Measurements from ENCODE around the gene SEMA3C.

The SEMA3C gene

DNA sequence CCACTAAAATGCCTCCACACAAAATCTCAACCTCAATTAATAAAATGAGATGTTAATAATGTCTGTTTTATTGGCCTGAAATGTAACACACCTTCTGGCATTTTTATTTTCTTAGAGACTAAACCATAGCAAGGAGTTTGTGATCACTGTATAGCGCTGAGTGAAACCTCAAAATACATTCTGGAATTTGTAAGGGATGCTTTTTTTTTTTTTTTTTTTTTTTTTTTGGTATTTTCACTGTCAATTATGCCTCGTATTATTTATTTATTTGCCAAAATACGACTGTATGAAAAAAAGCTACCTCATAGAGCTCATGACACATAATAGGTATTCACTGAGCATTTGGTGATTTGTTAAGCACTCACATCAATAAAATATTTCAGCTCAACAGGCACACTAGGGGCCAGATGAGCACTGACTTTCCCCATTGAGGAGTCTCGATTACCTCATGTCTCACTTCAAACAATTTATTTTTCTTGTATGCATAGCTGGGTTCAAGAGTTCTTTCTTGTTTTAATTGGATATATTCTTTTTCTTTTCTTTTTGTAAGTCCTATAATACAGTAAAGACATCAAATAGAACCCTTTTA, 36.5 kb downstream of the SEMA3C start:
- Histone ChIP-seq H3K36me3 (ENCODE audit: insufficient read depth, low read length) (no peaks in the 10 kb centered on the region), H3K27me3 (ENCODE audit: control insufficient read depth in 1 of 2, insufficient read depth in 2 of 2, low read length in 2 of 2) (no peaks in the 10 kb centered on the region), H3K4me1 (ENCODE audit: insufficient read depth, low read length) (peaks cover 47% of the 10 kb centered on the region), H3K4me3 (ENCODE audit: low read depth in 1 of 2, low read length in 2 of 2) (no peak overlapping the region), H3K9ac (ENCODE audit: low read length) (no peak overlapping the region), H3K27ac (ENCODE audit: low read depth, low read length) (no peak overlapping the region), H3K9me3 (ENCODE audit: low read length) (no peaks in the 10 kb centered on the region)

DNA sequence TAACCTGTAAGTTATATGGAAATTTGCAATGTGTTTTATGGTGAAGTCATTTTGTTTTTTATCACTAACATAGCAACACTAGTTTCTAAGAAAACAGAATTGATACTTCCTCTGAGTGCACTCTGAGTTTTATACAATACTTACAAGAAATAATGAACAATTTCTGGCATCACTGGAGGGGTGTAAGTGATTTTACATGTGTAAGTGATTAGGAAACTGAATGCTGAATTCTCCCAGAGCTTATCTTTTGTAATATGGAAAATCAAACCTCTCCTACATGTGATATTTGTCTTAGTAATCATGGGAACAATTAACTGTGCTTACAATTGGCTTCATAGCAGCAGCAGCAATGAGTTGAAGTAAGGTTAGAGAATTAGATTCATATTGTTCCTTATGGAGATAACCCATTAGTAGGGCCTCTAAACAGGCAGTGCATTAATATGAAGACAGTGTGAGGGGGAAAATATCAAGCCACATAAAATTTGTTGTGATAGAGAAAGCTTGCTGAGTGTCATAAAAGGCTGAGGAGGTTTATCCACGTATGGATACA, 37.4 kb downstream of the SEMA3C start:
- Histone ChIP-seq H3K9me3 (ENCODE audit: low read length) (no peaks in the 10 kb centered on the region), H3K9ac (ENCODE audit: low read length) (no peak overlapping the region), H3K36me3 (ENCODE audit: insufficient read depth, low read length) (no peaks in the 10 kb centered on the region), H3K27me3 (ENCODE audit: control insufficient read depth in 1 of 2, insufficient read depth in 2 of 2, low read length in 2 of 2) (no peaks in the 10 kb centered on the region), H3K27ac (ENCODE audit: low read depth, low read length) (no peak overlapping the region), H3K4me1 (ENCODE audit: insufficient read depth, low read length) (peaks cover 54% of the 10 kb centered on the region), H3K4me3 (ENCODE audit: low read depth in 1 of 2, low read length in 2 of 2) (no peak overlapping the region)

DNA sequence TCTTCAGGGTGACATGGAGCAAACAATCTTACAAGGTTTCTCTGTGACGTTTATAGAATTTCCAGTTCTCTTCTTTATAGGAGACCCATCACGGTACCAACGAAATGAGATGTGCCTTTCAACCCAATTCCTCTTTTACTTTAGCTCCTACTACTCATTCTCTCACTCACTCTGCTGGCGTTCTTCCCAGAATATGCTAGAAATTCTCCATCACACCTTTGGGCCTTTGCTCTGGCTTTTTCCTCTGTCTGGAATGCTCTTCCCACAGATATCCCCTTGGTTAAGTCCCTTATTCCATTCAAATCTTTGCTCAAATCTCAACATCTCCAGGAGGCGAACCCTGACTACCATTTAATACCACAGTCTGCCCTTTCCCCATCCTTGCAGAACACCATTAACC, 39.0 kb downstream of the SEMA3C start:
- Histone ChIP-seq H3K36me3 (ENCODE audit: insufficient read depth, low read length) (no peaks in the 10 kb centered on the region), H3K9me3 (ENCODE audit: low read length) (no peaks in the 10 kb centered on the region), H3K27me3 (ENCODE audit: control insufficient read depth in 1 of 2, insufficient read depth in 2 of 2, low read length in 2 of 2) (no peaks in the 10 kb centered on the region), H3K4me1 (ENCODE audit: insufficient read depth, low read length) (peaks cover 43% of the 10 kb centered on the region), H3K9ac (ENCODE audit: low read length) (no peak overlapping the region), H3K4me3 (ENCODE audit: low read depth in 1 of 2, low read length in 2 of 2) (no peak overlapping the region), H3K27ac (ENCODE audit: low read depth, low read length) (no peak overlapping the region)

DNA sequence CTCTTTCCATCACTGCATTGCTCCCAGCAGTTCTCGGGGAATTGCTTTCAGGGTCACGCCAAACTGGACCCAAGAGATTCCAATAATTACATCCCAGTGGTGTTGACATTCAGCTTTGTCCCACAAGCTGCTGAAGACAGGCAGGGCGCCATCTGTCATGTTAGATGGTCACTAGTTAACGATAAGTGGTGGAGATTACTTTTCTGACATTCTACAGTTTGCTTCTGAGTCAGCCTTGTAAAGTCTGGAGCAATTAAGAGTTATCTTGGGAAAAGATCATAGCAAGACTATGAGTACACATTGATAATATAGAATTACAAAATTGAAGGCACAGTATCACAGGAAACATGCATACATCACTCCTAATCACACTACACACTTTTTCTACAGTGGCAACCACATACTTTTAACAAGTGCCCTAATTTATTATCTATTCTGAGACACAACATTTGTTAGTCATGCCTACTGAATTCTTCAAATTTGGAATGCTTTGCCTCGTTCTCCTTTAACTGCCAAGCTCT, 41.9 kb downstream of the SEMA3C start:
- Histone ChIP-seq H3K4me1 (ENCODE audit: insufficient read depth, low read length) (peaks cover 21% of the 10 kb centered on the region), H3K9me3 (ENCODE audit: low read length) (no peaks in the 10 kb centered on the region), H3K27ac (ENCODE audit: low read depth, low read length) (no peak overlapping the region), H3K27me3 (ENCODE audit: control insufficient read depth in 1 of 2, insufficient read depth in 2 of 2, low read length in 2 of 2) (no peaks in the 10 kb centered on the region), H3K36me3 (ENCODE audit: insufficient read depth, low read length) (peaks cover 6% of the 10 kb centered on the region), H3K9ac (ENCODE audit: low read length) (no peak overlapping the region), H3K4me3 (ENCODE audit: low read depth in 1 of 2, low read length in 2 of 2) (no peak overlapping the region)

DNA sequence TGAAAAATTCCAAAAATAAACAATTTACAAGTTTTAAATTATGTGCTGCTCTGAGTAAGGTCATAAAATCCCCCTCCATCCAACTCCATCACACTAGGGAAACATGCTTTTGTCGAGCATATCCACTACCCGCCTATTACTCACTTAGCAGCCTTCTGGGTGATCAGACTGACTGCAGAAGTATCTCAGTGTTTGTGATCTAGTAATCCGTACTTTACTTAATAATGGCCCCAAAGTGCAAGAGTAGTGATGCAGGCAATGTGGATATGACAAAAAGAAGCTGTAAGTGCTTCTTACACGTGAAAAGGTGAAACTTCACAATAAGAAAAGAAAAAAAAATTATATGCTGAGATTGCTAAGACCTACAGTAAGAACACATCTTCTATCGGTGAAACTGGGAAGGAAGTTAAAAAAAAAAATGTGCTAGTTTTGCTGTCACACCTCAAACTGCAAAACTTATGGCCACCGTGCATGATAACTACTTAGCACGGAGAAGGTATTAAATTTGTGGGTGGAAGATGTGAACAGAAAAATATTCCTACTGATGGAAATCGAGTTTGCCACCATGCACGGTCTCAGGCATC, 43.2 kb downstream of the SEMA3C start:
- Histone ChIP-seq H3K9ac (ENCODE audit: low read length) (no peak overlapping the region), H3K27me3 (ENCODE audit: control insufficient read depth in 1 of 2, insufficient read depth in 2 of 2, low read length in 2 of 2) (no peaks in the 10 kb centered on the region), H3K4me1 (ENCODE audit: insufficient read depth, low read length) (peaks cover 24% of the 10 kb centered on the region), H3K4me3 (ENCODE audit: low read depth in 1 of 2, low read length in 2 of 2) (no peak overlapping the region), H3K27ac (ENCODE audit: low read depth, low read length) (no peak overlapping the region), H3K9me3 (ENCODE audit: low read length) (no peaks in the 10 kb centered on the region), H3K36me3 (ENCODE audit: insufficient read depth, low read length) (peaks cover 6% of the 10 kb centered on the region)

DNA sequence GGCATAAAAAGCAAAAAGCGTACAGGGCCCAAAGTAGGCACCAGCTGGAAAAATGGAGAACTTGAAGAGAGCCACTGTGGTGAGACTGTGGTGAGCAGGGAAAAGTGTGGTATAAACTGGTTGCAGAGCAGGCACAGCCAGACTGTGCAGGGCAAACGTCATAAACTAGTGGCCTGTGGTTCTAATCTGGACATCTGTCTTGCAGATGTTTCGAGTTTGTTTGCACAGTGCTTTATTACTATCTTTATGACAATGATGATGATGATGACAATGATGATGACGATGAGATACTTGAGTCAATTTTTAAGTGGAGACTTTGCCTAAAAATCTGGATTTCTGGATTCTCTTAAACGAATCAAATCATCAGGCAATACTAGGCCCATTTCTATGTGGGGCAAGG, 45.7 kb downstream of the SEMA3C start:
- Histone ChIP-seq H3K4me1 (ENCODE audit: insufficient read depth, low read length) (peaks cover 36% of the 10 kb centered on the region), H3K9ac (ENCODE audit: low read length) (no peak overlapping the region), H3K9me3 (ENCODE audit: low read length) (no peaks in the 10 kb centered on the region), H3K36me3 (ENCODE audit: insufficient read depth, low read length) (peaks cover 6% of the 10 kb centered on the region), H3K27ac (ENCODE audit: low read depth, low read length) (no peak overlapping the region), H3K27me3 (ENCODE audit: control insufficient read depth in 1 of 2, insufficient read depth in 2 of 2, low read length in 2 of 2) (no peaks in the 10 kb centered on the region), H3K4me3 (ENCODE audit: low read depth in 1 of 2, low read length in 2 of 2) (no peak overlapping the region)

DNA sequence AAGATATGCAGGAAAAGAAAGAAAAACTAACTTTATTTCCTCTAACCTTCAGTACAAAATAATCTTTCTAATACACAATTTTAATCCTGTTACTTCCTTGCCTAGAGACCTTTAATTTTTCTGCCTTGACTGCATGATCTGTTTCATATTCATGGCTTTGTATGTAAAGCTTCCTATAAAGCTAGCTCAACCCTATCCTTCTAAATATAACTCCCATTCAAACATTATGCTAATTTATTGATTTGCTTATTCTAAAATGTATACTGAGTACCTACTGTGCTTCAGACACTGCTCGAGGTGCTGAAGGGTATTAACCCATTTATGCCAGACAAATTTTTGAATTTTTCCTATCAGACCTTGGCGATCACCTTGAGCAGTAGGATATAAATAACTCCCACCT, 47.6 kb downstream of the SEMA3C start:
- Histone ChIP-seq H3K4me3 (ENCODE audit: low read depth in 1 of 2, low read length in 2 of 2) (no peak overlapping the region), H3K27ac (ENCODE audit: low read depth, low read length) (no peak overlapping the region), H3K9ac (ENCODE audit: low read length) (peak overlapping the region; percentile 12), H3K36me3 (ENCODE audit: insufficient read depth, low read length) (peaks cover 6% of the 10 kb centered on the region), H3K27me3 (ENCODE audit: control insufficient read depth in 1 of 2, insufficient read depth in 2 of 2, low read length in 2 of 2) (no peaks in the 10 kb centered on the region), H3K9me3 (ENCODE audit: low read length) (no peaks in the 10 kb centered on the region), H3K4me1 (ENCODE audit: insufficient read depth, low read length) (peaks cover 27% of the 10 kb centered on the region)

DNA sequence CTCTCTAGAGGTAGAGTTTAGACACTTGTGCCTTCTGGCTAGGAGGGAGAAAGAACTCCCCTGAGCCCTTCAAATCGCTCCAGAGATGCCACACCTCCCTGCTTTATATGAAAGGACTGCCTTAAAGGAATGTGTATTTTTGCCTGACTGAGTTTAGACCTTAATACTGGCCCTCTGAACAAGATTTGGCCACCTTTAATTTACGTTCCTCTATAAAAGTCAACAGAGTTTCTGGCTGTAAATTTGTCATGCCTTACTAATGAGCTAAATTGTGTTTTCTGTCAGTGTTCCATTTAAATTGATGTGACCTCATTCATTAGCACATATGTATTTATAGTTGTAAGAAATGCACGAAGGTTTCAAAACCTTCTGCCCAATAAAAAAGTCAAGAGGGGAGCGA, 48.0 kb downstream of the SEMA3C start:
- H3K36me3 ChIP-seq (ENCODE audit: insufficient read depth, low read length): peaks cover 6% of the 10 kb centered on the region
- H3K27me3 ChIP-seq (ENCODE audit: control insufficient read depth in 1 of 2, insufficient read depth in 2 of 2, low read length in 2 of 2): no peaks in the 10 kb centered on the region
- peak overlapping the region; percentile 21 for H3K27ac ChIP-seq (ENCODE audit: low read depth, low read length)
- H3K9me3 ChIP-seq (ENCODE audit: low read length): no peaks in the 10 kb centered on the region
- no peak overlapping the region for H3K4me3 ChIP-seq (ENCODE audit: low read depth in 1 of 2, low read length in 2 of 2)
- peaks cover 27% of the 10 kb centered on the region for H3K4me1 ChIP-seq (ENCODE audit: insufficient read depth, low read length)
- H3K9ac ChIP-seq (ENCODE audit: low read length): peak overlapping the region; percentile 12

DNA sequence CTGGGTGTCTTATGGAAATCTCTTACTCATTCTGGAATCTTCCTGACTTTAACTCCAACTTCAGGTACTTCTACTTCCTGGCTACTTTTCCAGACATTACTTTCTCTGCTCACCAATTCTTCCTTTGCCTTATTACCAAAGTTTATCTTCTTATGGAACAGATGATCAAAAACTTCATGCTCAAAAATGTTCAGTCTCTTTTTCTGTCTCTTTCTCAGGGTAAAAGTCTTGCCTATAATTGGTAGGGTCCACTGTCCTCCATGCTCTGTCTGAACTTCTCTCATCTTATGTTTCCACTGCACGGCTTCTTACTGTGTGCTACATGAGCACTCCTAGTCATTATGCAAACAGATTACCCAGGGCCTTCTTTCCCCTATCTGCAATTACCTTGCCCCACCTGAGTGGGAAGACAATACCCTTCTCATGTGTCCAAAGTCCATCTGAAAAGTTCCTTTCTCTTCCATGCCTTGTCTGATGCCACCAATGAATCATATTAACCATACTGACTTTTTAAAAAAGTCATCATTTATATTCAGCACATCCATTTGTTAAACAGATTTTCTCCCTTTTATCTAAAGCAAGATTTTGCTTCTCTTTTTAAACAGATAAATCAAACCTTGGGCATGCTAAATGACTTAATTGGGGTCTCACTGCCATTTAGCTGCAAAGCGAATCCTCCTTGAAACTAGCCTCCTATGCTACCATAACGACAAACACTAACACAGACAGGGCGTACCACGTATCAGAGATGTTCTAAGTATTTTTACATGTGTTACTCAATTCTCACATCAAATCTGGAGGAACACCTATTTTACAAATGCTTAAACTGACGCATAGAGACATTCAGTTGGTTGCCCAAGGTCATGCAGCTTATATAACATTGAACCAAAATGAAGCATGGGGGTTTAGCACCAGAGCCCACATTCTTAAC, 48.8 kb downstream of the SEMA3C start:
- H3K9ac ChIP-seq (ENCODE audit: low read length): peak overlapping the region; percentile 12
- H3K36me3 ChIP-seq (ENCODE audit: insufficient read depth, low read length): peaks cover 6% of the 10 kb centered on the region
- H3K27ac ChIP-seq (ENCODE audit: low read depth, low read length): peak overlapping the region; percentile 21
- peaks cover 27% of the 10 kb centered on the region for H3K4me1 ChIP-seq (ENCODE audit: insufficient read depth, low read length)
- H3K9me3 ChIP-seq (ENCODE audit: low read length): no peaks in the 10 kb centered on the region
- no peaks in the 10 kb centered on the region for H3K27me3 ChIP-seq (ENCODE audit: control insufficient read depth in 1 of 2, insufficient read depth in 2 of 2, low read length in 2 of 2)
- no peak overlapping the region for H3K4me3 ChIP-seq (ENCODE audit: low read depth in 1 of 2, low read length in 2 of 2)

DNA sequence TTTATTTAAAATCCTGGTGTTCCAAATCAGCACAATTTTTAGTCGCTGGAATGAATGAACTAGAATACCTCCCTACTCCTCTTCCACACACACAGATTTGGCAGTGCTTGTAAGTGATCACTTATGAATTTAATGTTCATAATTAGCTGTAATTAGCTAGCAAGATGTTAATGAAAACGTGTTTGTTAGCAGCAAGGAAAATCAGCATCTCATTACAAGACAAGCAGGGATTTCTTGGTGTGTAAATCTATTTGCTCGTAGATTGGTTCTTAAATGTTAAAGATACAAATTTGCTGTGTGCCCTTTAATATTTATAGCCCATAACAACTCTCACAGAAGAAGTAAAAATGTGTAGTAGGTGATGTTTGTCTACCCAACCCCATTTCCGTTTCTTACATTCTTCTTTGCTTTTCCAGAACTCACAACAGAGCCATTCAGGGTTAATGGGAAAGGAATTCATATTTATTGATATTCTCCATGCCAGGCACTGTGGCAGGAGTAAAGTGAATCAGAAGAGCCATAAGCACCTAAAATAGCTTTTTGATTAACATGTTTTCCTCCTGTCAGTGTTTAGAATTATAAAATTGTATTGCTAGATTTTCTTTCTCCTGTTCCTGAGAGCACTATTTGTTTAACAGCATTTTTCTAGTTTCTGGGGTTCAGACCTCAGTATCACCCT, 49.6 kb downstream of the SEMA3C start:
- peaks cover 27% of the 10 kb centered on the region for H3K4me1 ChIP-seq (ENCODE audit: insufficient read depth, low read length)
- no peak overlapping the region for H3K9ac ChIP-seq (ENCODE audit: low read length)
- H3K27me3 ChIP-seq (ENCODE audit: control insufficient read depth in 1 of 2, insufficient read depth in 2 of 2, low read length in 2 of 2): no peaks in the 10 kb centered on the region
- no peaks in the 10 kb centered on the region for H3K9me3 ChIP-seq (ENCODE audit: low read length)
- no peak overlapping the region for H3K4me3 ChIP-seq (ENCODE audit: low read depth in 1 of 2, low read length in 2 of 2)
- no peak overlapping the region for H3K27ac ChIP-seq (ENCODE audit: low read depth, low read length)
- H3K36me3 ChIP-seq (ENCODE audit: insufficient read depth, low read length): peaks cover 6% of the 10 kb centered on the region

DNA sequence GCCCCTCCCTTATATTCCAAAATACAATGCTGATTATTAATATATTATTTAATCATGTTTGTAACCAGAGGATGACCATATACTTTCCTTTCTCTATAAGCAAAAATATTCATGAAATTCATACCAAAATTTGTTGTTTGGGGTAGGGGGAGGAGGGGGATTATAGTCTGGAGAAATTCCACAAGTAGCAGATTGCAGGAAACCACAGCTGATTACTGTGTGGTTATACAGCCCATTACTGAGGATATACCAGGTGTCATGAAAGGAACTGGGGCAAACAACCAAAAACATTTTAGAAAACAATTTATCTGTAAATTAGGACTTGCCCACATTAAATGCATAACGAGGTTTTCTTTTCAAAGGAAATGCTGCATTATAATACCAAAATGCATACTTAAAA, 50.3 kb downstream of the SEMA3C start:
- no peak overlapping the region for H3K27ac ChIP-seq (ENCODE audit: low read depth, low read length)
- peaks cover 27% of the 10 kb centered on the region for H3K4me1 ChIP-seq (ENCODE audit: insufficient read depth, low read length)
- no peaks in the 10 kb centered on the region for H3K9me3 ChIP-seq (ENCODE audit: low read length)
- H3K36me3 ChIP-seq (ENCODE audit: insufficient read depth, low read length): peaks cover 6% of the 10 kb centered on the region
- no peak overlapping the region for H3K4me3 ChIP-seq (ENCODE audit: low read depth in 1 of 2, low read length in 2 of 2)
- no peaks in the 10 kb centered on the region for H3K27me3 ChIP-seq (ENCODE audit: control insufficient read depth in 1 of 2, insufficient read depth in 2 of 2, low read length in 2 of 2)
- H3K9ac ChIP-seq (ENCODE audit: low read length): no peak overlapping the region
